Dermis microvascular lymphatic vessel endothelial cell (primary cell): ENCODE results near the gene TIMM8A. TPM values are rescaled to one million over a fixed set of nuclear protein-coding genes. Genes with fewer than 3 reads are reported as not detected.
A peak's percentile ranks its signal among the peaks of the same experiment; 100 is the strongest.

Experiments used
- DNase-seq, 2 donors: peaks; one replicate each; pipeline versions ENCODE4 v3.0.0 to v3.0.0-alpha.2; 2010; ENCODE audit warnings: low read depth in 2 of 2
- total RNA-seq: library from RNA; depleted of rRNA; stranded (reverse); fragments of >200 nt; gene quantifications from 2 replicates; pipeline ENCODE4 v1.2.1, GENCODE V29; 2014

TIMM8A gene
- total RNA-seq: 2.4 and 2.9 TPM in 2 replicates

- peak; percentile 49 to 75 for DNase-seq
These were observed at the start of gene TIMM8A for GRCh38 chrX:101348452-101349192. TSS of gene TIMM8A (minus strand) at chrX:101348742. CDS start at chrX:101348664, 78 bp downstream.

- peak in 1 of 2 donors; percentile 63 for DNase-seq
These were observed 49.2 kb upstream of the TIMM8A start for GRCh38 chrX:101397779-101398178.

- DNase-seq: no peak
These were observed 47.2 kb upstream of the TIMM8A start for GRCh38 chrX:101395789-101396188.

- DNase-seq: no peak
These were observed 45.8 kb upstream of the TIMM8A start for GRCh38 chrX:101394372-101394771.

- no peak for DNase-seq
These were observed 45.2 kb upstream of the TIMM8A start for GRCh38 chrX:101393530-101394305.

- DNase-seq: no peak
These were observed 43.3 kb upstream of the TIMM8A start for GRCh38 chrX:101391831-101392230.

GRCh38 chrX:101390664-101391525 is 42.4 kb upstream of the TIMM8A start, which contains the start of gene RPL36A:
TSS of gene RPL36A (plus strand) at chrX:101391011. CDS start at chrX:101391044, 33 bp downstream.
- peak; percentile 81 to 90 for DNase-seq

GRCh38 chrX:101388604-101389003 is 40.1 kb upstream of the TIMM8A start:
- no peak for DNase-seq

GRCh38 chrX:101386542-101386885 is 38.0 kb upstream of the TIMM8A start:
- no peak for DNase-seq

GRCh38 chrX:101385795-101386541 is 37.4 kb upstream of the TIMM8A start, which contains the start of gene BTK:
TSS of gene BTK (minus strand) at chrX:101386191. CDS start at chrX:101375284, 10,907 bp downstream.
- DNase-seq: no peak

GRCh38 chrX:101385026-101385684 is 36.6 kb upstream of the TIMM8A start:
- DNase-seq: no peak

- no peak for DNase-seq
These were observed 35.2 kb upstream of the TIMM8A start for GRCh38 chrX:101383679-101384205.

GRCh38 chrX:101377547-101377946 is 29.0 kb upstream of the TIMM8A start:
- DNase-seq: no peak

- DNase-seq: no peak
These were observed 22.5 kb upstream of the TIMM8A start for GRCh38 chrX:101370888-101371504.

- no peak for DNase-seq
These were observed 21.1 kb upstream of the TIMM8A start for GRCh38 chrX:101369687-101370086.

- DNase-seq: peak; percentile 7 to 9
These were observed 20.3 kb upstream of the TIMM8A start for GRCh38 chrX:101368800-101369199.

- DNase-seq: no peak
These were observed 16.8 kb upstream of the TIMM8A start for GRCh38 chrX:101365301-101365795.

GRCh38 chrX:101362757-101363156 is 14.2 kb upstream of the TIMM8A start:
- DNase-seq: no peak

GRCh38 chrX:101362116-101362515 is 13.6 kb upstream of the TIMM8A start:
- no peak for DNase-seq
